Activated CD4-positive, alpha-beta T cell treated with anti-CD3 and anti-CD28 coated beads, Interleukin-10, Interleukin-2, amounts not matched to agents 100 ng/mL and 50 ng/mL, durations not matched to agents 16 hours and 8 hours (primary cell): Measurements from ENCODE around the gene FAM110A.
A peak's percentile ranks its signal among the peaks of the same experiment; 100 is the strongest.
"Not testable (repeated sequence)": the region's sequence is repeated elsewhere in the genome, so short reads cannot be mapped to it uniquely, and the experiment has no call there.

Source experiments
- DNase-seq: peaks from one replicate; pipeline ENCODE4 v3.0.0-alpha.2; 2020

FAM110A gene

DNA sequence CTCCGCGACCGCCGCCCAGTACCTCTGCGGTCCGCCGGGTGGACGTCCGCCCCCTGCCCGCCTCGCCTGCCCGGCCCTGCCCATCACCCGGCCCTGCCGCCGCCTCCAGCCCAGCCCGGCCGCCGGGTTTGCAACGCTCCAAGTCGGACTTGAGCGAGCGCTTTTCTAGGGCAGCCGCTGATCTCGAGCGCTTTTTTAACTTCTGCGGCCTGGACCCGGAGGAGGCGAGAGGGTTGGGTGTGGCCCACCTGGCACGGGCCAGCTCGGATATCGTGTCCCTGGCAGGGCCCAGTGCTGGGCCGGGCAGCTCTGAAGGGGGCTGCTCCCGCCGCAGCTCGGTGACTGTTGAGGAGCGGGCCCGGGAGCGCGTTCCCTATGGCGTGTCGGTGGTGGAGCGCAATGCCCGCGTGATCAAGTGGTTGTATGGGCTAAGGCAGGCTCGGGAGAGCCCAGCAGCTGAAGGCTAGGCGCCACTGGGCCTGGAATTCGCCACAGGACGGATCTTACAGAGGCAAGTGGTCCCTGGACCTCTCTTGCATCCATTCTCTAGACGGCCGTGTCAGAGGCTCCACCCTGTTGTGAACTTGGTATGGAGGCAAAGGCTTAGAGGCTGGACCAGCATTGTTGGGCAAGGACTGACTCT lies 11.8 kb downstream of the FAM110A start:
- no peak for DNase-seq

DNA sequence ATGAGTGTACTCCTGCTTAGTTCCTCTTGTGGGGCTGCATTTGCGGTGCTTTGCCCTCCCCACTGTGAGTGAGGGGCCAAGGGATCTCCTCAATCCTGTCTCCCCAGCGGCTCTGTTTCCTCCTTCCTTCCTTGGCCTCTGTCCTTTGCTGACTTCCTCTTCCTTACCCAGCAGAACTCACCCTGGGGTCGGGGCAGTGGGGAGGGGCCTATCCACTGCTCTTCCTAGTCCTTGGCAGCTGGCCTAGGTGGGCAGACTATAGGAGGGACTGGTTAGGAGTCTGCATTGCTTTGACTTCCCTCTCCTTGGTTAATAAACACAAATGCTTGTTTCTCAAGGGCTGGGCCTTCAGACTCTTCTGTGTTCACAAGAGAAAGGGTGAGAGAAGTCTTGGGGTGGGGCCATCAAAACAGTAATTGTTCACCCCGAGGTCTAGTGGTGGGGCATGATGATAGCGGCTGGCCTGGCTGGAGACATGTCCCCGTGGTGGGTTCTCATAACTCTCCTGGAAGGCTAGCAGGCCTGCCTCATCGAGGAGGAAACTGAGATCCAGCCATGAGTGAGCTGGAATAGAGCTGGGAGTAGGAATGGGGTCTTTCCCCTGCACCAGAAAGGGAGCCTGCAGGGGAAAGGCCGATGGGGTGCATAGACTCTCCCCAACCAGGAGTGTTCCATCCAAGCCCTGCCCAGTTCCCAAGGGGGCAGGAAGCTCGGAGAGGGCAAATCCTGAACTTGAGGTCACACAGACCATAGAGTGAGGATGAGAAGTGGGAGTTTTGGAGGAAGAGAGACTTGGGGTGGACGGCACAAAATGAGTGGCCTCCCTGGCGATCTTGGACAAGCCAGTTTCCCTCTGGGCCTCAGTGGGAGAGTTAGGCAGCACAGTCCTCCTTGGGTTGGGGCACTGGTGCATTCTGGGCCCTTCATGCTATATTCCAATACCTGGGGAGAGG lies 12.7 kb downstream of the FAM110A start:
- no peak for DNase-seq

- DNase-seq, result peak; percentile 67
These were observed 13.4 kb downstream of the FAM110A start for GRCh38 chr20:846894-847278.

DNA sequence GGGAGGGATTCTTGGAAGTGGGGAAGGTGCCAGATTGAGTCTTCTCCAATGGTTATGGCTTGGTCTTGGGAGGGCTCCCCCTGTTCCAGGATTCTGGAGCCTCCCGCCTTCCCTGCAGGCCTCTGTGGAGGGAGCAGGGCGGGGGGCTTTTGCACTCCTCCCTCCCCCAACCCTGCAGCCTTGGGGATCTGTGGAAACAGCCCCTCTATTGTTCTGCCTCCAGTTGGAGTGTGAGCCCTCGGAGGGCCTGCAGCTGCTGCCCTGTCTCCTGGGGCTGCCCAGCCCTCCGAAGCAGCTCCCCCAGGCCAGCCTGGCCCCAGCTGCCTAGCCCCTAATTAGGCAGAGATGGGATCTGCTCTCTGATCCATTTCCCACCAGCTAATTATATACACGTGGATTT lies 14.7 kb downstream of the FAM110A start:
- no peak for DNase-seq

DNA sequence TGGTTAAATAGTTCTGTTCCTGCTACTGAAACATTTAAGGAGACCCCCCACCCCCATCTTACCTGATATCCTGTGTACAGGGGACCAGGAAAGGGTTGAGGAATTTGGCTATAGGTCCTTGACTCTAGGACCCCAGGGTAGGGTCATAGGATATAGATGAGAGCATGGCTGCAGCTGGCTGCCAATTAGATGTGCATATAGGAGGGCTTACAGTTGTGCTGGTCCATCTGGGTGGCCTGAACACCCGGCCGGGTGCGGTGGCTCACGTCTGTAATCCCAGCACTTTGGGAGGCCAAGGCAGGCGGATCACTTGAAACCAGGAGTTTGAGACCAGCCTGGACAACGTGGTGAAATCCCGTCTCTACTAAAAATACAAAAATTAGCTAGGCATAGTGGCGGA lies 15.2 kb downstream of the FAM110A start:
- DNase-seq, result not testable (repeated sequence)

GRCh38 chr20:853406-853996 lies 20.0 kb downstream of the FAM110A start:
- DNase-seq, result no peak

- no peak for DNase-seq
These were observed 21.1 kb downstream of the FAM110A start for GRCh38 chr20:854601-855000.

DNA sequence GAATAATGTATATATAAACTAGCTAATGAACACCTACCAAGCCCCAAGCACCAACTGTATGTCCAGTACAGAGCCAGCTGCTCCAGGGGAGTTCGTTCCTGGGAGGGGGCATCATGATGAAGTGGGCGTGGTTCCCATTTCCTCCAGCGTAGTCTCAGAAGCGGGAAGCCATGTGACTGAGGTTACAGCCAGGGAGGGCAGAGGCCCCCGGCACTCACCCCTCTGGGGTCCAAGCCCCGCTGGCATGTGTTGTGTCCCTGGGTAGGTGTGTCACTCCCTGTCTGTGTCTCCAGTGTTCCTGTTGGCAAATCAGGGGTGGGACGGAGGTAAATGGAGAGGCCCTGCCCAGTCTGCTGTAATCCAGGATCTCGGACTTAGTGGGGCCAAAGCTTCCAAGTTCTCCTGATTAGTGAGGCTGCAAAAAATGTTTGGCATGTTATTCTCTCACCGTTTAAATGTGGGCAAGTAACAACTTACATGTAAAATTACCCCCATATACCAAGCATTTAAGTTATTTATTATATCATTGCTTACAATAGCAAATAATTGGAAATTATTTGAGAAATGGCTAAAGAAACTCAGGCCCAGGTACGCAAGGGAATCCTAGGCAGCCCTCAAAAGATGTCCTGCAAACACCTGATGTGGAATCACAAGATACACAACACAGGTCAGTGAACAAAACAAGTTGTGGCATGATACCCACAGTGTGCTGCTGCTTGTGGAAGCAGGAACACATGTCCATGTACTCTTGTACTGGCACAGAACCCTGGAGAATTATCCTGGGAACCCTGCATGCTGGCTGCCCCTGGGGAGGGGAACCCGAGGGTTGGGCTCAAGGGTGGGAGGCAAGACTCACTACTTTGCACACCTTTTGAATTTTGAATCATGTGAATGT lies 22.2 kb downstream of the FAM110A start:
- DNase-seq, result no peak

DNA sequence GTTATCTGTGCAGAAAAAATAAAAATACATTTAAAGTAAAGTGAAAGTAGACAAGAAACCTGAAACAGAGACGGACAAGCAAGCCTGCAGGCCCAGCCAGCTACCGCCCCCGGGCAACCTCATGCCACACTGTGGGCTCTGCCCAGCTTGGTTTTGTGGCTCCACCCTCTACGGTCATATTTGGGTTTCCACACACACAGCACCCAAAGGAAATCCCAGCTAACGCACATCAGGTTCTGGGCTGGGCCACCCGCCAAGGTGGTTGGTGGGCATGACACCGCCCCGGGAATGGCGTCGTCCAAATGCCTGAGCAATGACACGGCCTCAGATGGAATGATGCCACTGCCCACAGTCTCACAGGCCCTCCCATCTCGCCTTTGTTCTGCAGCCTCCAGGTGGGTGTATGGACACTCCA lies 22.9 kb downstream of the FAM110A start:
- DNase-seq, result peak; percentile 67

DNA sequence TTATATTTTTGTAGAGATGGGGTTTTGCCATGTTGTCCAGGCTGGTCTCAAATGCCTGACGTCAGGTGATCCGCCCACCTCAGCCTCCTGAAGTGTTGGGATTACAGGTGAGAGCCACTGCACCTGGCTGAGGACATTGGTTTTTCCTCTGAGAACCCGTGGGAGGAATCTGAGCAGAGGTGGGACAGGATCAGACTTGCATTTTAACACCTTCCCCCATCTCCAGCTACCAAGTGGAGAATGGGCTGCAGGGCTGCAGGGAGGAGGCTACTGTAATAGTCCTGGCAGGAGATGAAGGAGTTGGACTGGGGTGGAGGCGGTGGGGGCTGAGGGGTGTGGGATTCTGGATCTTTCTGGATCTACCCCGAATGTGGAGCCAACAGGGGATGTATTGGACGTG lies 24.5 kb downstream of the FAM110A start:
- DNase-seq, result no peak

DNA sequence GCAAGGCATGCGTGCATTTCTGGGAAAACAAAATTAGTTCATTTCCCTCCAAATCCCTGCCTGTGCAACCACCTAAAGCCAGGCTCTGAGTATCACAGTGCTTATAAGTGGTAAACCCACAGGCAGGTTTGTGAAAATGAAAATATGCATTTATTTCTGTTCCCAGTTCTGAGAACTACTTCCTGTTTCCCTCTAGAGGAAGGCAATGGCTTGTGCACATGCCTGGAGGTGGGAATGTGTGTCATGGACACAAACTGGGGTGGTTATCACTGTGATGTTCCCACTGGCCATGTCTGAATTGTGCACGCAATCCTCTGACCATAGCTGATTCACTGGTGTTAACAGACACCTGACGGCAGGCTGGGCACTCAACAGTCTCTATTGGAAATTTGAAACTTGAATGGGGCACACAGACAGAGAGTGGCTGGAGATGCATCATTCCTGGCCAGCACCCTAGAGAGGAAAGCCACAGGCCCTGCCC lies 26.3 kb downstream of the FAM110A start:
- DNase-seq, result peak; percentile 59

- DNase-seq, result no peak
These were observed 27.4 kb downstream of the FAM110A start for GRCh38 chr20:860891-861290.

GRCh38 chr20:865440-865839 lies 31.9 kb downstream of the FAM110A start:
- no peak for DNase-seq

DNA sequence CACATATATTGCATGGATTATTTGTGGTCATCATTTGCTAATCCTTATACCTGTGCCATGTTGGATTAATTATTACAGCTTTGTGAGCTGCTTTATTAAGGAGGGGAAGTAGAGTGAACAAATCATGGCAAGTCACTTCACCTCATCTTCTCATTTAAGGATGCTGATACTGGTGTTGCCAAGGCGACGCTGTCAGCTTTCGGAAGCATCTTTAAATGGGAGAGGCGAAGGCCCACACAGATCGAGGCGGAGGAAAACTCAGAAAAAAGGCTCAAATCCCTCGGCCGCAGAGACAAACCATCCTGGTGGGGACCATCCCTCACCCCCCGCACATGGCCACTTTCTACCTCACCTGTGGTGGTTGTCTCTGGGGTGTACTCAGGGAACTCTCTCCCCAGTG lies 34.8 kb downstream of the FAM110A start:
- no peak for DNase-seq

DNA sequence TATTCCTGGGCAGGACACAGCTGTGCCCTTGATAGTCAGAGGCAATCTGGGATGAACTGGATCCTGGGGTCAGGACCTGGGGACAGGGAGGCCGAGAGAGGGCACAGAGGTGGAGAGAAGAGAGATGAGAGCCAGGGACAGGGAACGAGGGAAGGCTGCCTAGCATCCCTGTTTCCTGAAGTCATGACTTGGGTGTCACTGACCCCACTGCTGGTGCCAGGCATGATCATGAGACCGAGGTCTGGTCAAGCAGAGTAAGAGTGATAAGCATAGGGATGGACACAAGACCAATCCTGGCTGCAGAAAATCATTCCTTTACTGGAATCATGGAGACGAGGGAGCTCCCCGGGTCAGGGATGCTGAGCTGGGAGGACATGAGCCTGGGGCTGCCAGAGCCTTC lies 36.1 kb downstream of the FAM110A start:
- DNase-seq, result no peak

DNA sequence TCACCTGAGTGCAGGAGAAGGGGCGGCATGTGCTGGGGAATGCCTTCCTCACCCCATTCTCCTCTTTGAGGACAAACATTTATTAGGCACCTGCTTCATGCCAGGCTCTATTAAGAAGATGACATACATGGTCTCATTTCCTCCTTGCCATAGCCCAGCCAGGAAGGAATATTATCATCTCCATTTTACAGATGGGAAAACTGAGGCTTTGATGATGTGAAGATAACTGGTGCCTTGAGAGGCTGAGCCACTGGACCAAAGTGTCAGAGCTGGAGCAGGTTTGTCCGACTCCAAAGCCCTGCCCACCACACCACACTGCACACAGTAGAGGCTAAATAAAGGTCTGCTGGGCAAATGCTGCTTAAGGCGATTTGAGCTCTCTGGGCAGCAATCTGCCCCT lies 37.2 kb downstream of the FAM110A start:
- DNase-seq, result no peak

GRCh38 chr20:871436-871835 lies 37.9 kb downstream of the FAM110A start:
- no peak for DNase-seq

- no peak for DNase-seq
These were observed 38.4 kb downstream of the FAM110A start for GRCh38 chr20:871948-872347.

- DNase-seq, result no peak
These were observed 39.5 kb downstream of the FAM110A start for GRCh38 chr20:872855-873520.

GRCh38 chr20:873875-874607 lies 40.5 kb downstream of the FAM110A start:
- no peak for DNase-seq

GRCh38 chr20:875115-875514 lies 41.6 kb downstream of the FAM110A start:
- no peak for DNase-seq
